GM23248 (cell line): ENCODE data around the gene DCAF6. TPM values are rescaled to one million over a fixed set of nuclear protein-coding genes. Genes with fewer than 3 reads are reported as not detected.
"Not testable (repeated sequence)": the region's sequence is repeated elsewhere in the genome, so short reads cannot be mapped to it uniquely, and the experiment has no call there.

ENCODE experiments used
- DNase-seq: peaks from one replicate; pipeline ENCODE4 v3.0.0-alpha.2; 2015
- H2AFZ ChIP-seq: fragments of 200-600 bp; sonication (generic); 2 replicates; pipeline ENCODE4 v1.6.1; 2016; ENCODE audit warnings: antibody characterized with exemption
- H3F3A ChIP-seq: fragments of 200-600 bp; sonication (generic); 2 replicates; pipeline ENCODE4 v1.6.1; 2016; ENCODE audit warnings: mild to moderate bottlenecking, antibody characterized with exemption, mixed run types; ENCODE audit not compliant: insufficient read depth
- H3K27ac ChIP-seq: fragments of 200-600 bp; sonication (generic); 2 replicates; pipeline ENCODE4 v1.5.1; 2016; ENCODE audit warnings: mild to moderate bottlenecking
- H3K27me3 ChIP-seq: fragments of 200-600 bp; sonication (generic); replicated peaks from 2 replicates; pipeline ENCODE4 v1.6.1; 2016; ENCODE audit warnings: mild to moderate bottlenecking; ENCODE audit not compliant: insufficient read depth
- H3K36me3 ChIP-seq: fragments of 200-600 bp; sonication (generic); 2 replicates; pipeline ENCODE4 v1.6.1; 2016; ENCODE audit warnings: low read depth, mild to moderate bottlenecking
- H3K4me1 ChIP-seq: fragments of 200-600 bp; sonication (generic); 2 replicates; pipeline ENCODE4 v1.6.1; 2016; ENCODE audit warnings: mild to moderate bottlenecking; ENCODE audit not compliant: insufficient read depth
- H3K4me2 ChIP-seq: fragments of 200-600 bp; sonication (generic); one replicate; pipeline ENCODE4 v1.6.1; 2016; ENCODE audit warnings: mild to moderate bottlenecking; ENCODE audit not compliant: unreplicated experiment
- H3K4me3 ChIP-seq: fragments of 200-600 bp; sonication (generic); 2 replicates; pipeline ENCODE4 v1.5.1; 2016; ENCODE audit warnings: mild to moderate bottlenecking
- H3K79me2 ChIP-seq: fragments of 200-600 bp; sonication (generic); 2 replicates; pipeline ENCODE4 v1.6.1; 2016; ENCODE audit warnings: mild to moderate bottlenecking; ENCODE audit not compliant: insufficient read depth
- H3K9ac ChIP-seq: fragments of 200-600 bp; sonication (generic); 2 replicates; pipeline ENCODE4 v1.6.1; 2016; ENCODE audit warnings: mild to moderate bottlenecking
- H3K9me2 ChIP-seq: fragments of 200-600 bp; sonication (generic); 2 replicates; pipeline ENCODE4 v1.6.1; 2016; ENCODE audit warnings: mixed run types, mild to moderate bottlenecking, moderate library complexity; ENCODE audit not compliant: insufficient read depth
- H3K9me3 ChIP-seq: fragments of 200-600 bp; sonication (generic); one replicate; pipeline ENCODE4 v1.6.1; 2017; ENCODE audit warnings: low read depth
- H4K20me1 ChIP-seq: fragments of 200-600 bp; sonication (generic); 2 replicates; pipeline ENCODE4 v1.6.0; 2016; ENCODE audit not compliant: insufficient read depth
- EZH2 ChIP-seq: fragments of 200-600 bp; sonication (generic); IDR thresholded peaks from 2 replicates; pipeline ENCODE4 v1.6.1; 2018; ENCODE audit warnings: antibody characterized with exemption, mild to moderate bottlenecking; ENCODE audit not compliant: insufficient read depth, poor library complexity, severe bottlenecking
- EZH2phosphoT487 ChIP-seq: fragments of 200-600 bp; sonication (generic); IDR thresholded peaks from 2 replicates; pipeline ENCODE4 v1.6.1; 2018; ENCODE audit warnings: antibody characterized with exemption, moderate library complexity, mild to moderate bottlenecking, low read depth; ENCODE audit not compliant: insufficient read depth
- WGBS, 2 experiments: methylation state at CpG; one replicate each; pipeline ENCODE4 v1.1.6; 2015 to 2017; ENCODE audit warnings: low lambda C conversion rate in 2 of 2, low coverage in 1 of 2; ENCODE audit errors: missing lambda C conversion rate in 2 of 2; 5-methylcytosine and 5-hydroxymethylcytosine counted together
- in situ Hi-C: fragments of 300-500 bp; cut with MboI; formaldehyde crosslinking; loops from 2 replicates; pipeline ENCODE4 v1.15.0; 2020
- polyA plus RNA-seq: library from polyadenylated mRNA; unstranded; fragments of >200 nt; fragmentation: Nextera tagmentation; extraction: Ambion mirVana; gene quantifications from 2 replicates; pipeline ENCODE4 v1.2.1, GENCODE V29; 2016
- total RNA-seq: library from RNA; depleted of rRNA; stranded (reverse); fragments of >200 nt; shearing (Covaris generic); gene quantifications from 2 replicates; pipeline ENCODE4 v1.2.3, GENCODE V29; 2014; rRNA removed

DCAF6 gene
- total RNA-seq, result 56.0 and 63.4 TPM in 2 replicates
- 94.1 and 99.6 TPM in 2 replicates for polyA plus RNA-seq

- peak; percentile 99 for DNase-seq
- Histone ChIP-seq H3K27ac (peak within 1 kb of the TSS; percentile 97), H2AFZ (peak within 1 kb of the TSS; percentile 92), H3K4me3 (peak within 1 kb of the TSS; percentile 94), H3K36me3 (no peaks in the 10 kb centered on the region), H3K4me1 (peaks cover 18% of the 10 kb centered on the region), H3K9me2 (no peaks in the 10 kb centered on the region), H3K9ac (peak within 1 kb of the TSS; percentile 97), H3F3A (peaks cover 37% of the 10 kb centered on the region), H3K27me3 (no peaks in the 10 kb centered on the region), H3K4me2 (peak within 1 kb of the TSS; percentile 94), H3K79me2 (peaks cover 90% of the 10 kb centered on the region), H3K9me3 (no peaks in the 10 kb centered on the region), H4K20me1 (peaks cover 6% of the 10 kb centered on the region; the same call in 1 of the 2 replicates)
- TF ChIP-seq EZH2phosphoT487, result no peak
- TF ChIP-seq EZH2, result no peak
- WGBS, 2 experiments, result 1% methylated on average over 42 to 57 of the region's 58 CpGs
- in situ Hi-C loops, result no loop called here
These were observed at the start of gene DCAF6 for GRCh38 chr1:167936068-167936929. Gene DCAF6 (plus strand): TSS chr1:167936683. CDS start chr1:167936912, 229 bp downstream.

- H2AFZ ChIP-seq, H3F3A ChIP-seq, in situ Hi-C loops, H3K9me3 ChIP-seq, H3K27ac ChIP-seq, H3K4me1 ChIP-seq, H3K27me3 ChIP-seq, H4K20me1 ChIP-seq, H3K79me2 ChIP-seq, H3K4me3 ChIP-seq, H3K9me2 ChIP-seq, H3K36me3 ChIP-seq, H3K9ac ChIP-seq, H3K4me2 ChIP-seq, DNase-seq: not testable (repeated sequence)
- 53 to 69% methylated on average over 2 of the region's 2 CpGs for WGBS, 2 experiments
These were observed 49.3 kb upstream of the DCAF6 start for GRCh38 chr1:167887187-167887586.

GRCh38 chr1:167890400-167890799 is 46.1 kb upstream of the DCAF6 start:
- Histone ChIP-seq H3K9me3 (no peaks in the 10 kb centered on the region), H3K27me3 (no peaks in the 10 kb centered on the region), H3K9me2 (no peaks in the 10 kb centered on the region), H3F3A (no peaks in the 10 kb centered on the region), H3K4me2 (no peak overlapping the region), H3K27ac (no peak overlapping the region), H3K9ac (no peak overlapping the region), H4K20me1 (no peaks in the 10 kb centered on the region), H2AFZ (no peak overlapping the region), H3K4me1 (no peaks in the 10 kb centered on the region), H3K36me3 (no peaks in the 10 kb centered on the region), H3K4me3 (no peak overlapping the region), H3K79me2 (no peaks in the 10 kb centered on the region)
- TF ChIP-seq EZH2phosphoT487 (no peak), EZH2 (no peak)
- no peak for DNase-seq
- in situ Hi-C loops, result no loop called here

- Histone ChIP-seq H3K4me3 (no peak overlapping the region), H3K27ac (no peak overlapping the region), H3K9me3 (no peaks in the 10 kb centered on the region), H3K4me1 (0 out of 2 replicates have a peak, but pooled peaks cover 3% of the 10 kb centered on the region), H3K27me3 (no peaks in the 10 kb centered on the region), H3K4me2 (no peak overlapping the region), H3F3A (no peaks in the 10 kb centered on the region), H3K79me2 (no peaks in the 10 kb centered on the region), H3K9ac (no peak overlapping the region), H3K9me2 (no peaks in the 10 kb centered on the region), H3K36me3 (no peaks in the 10 kb centered on the region), H2AFZ (no peak overlapping the region), H4K20me1 (no peaks in the 10 kb centered on the region)
- TF ChIP-seq EZH2phosphoT487 (no peak), EZH2 (no peak)
- DNase-seq, result no peak
- 82 to 84% methylated on average over 2 of the region's 2 CpGs for WGBS, 2 experiments
- in situ Hi-C loops, result no loop called here
These were observed 42.7 kb upstream of the DCAF6 start for GRCh38 chr1:167893798-167894197.
